CD4-positive, alpha-beta T cell treated with Interferon gamma for 1 hour (primary cell): ENCODE results near the gene ARHGEF26.

Source experiments
- DNase-seq: peaks from one replicate; pipeline ENCODE4 v3.0.0-alpha.2; 2020

Gene ARHGEF26

GRCh38 chr3:154115332-154115731 lies 5.9 kb upstream of the ARHGEF26 start:
- DNase-seq: no peak

GRCh38 chr3:154119951-154120350 lies 1.2 kb upstream of the ARHGEF26 start:
- DNase-seq: no peak

GRCh38 chr3:154121701-154122551 lies 736 bp downstream of the ARHGEF26 start:
- DNase-seq: peak; percentile 1

- no peak for DNase-seq
Measured at GRCh38 chr3:154122552-154122911, 1.3 kb downstream of the ARHGEF26 start.

DNA sequence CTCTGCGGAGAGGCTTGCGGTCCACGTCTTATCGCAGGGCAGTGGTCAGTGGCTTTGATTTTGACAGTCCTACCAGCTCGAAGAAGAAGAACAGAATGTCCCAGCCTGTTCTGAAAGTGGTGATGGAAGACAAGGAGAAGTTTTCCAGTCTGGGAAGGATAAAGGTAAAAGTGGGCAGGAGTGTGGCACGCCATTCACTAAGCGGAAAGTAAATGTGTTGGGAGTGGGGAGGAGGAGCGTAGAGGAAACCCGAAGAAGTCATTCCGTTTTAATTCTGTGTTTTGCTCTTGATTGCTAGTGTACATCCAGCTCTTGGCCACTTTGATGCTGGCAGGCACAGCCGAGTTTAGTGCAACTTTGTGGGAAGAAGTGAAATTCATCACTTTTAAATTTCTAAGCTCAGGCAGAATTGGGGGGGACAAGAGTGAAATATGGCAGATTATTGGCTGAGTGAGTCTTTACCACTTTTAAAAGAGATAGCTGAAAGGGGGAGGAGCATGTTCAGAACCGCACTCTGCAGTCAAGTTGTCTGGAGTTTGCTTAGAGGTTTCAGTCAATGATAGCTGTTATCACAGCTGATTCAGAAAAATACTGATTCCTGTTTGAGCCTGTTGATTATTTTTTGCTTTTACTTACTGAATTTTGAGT lies 1.8 kb downstream of the ARHGEF26 start:
- DNase-seq: no peak

DNA sequence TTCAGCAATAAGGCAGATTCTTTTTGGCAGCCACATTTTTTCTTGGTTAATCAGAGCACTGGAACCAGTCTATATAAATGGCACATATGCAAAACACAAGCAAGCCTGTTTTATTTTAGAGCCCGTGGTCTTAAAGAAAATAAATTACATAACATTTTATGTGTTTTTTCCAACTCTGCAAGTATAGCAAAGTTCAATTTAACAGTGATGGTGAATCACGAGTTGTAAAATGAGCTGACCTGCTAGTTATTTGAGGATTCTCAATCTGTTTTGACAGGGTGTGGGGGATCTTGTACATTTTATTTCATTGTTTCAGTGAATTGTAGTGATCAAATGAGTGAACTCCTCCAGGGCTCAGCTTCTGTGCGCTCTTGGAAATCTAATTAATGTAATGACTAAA lies 2.7 kb downstream of the ARHGEF26 start:
- DNase-seq: no peak

DNA sequence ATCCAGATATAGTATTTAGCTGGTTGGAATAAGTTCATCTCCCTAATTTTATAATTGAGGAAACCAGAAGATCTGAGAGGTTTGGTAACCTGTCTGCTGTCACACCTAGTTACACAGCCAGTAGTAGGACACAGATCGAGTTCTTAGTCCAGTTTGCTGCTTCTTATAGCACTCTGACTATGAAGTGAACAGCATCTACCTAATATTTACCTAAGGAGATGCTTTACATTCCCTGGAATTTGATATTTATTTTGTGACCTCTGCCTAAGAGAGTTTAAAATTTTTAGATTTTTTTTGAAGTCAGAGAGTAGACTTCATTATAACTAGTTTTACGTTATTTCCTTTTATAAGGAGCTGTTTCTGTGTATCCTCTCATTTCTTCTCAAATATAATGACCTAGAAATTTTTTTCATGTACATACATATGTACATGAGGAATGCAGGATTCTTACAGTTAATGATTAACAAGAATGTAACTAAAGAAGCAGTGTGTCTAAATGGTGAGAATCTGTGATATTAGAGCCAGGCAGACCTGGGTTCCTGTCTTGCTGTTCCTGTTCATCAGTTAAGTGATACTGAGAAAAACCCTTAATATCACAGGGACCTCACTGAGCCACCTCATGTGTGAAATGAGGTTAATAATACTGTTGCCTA lies 4.3 kb downstream of the ARHGEF26 start:
- DNase-seq: no peak

- DNase-seq: no peak
Measured at GRCh38 chr3:154126651-154127050, 5.5 kb downstream of the ARHGEF26 start.

DNA sequence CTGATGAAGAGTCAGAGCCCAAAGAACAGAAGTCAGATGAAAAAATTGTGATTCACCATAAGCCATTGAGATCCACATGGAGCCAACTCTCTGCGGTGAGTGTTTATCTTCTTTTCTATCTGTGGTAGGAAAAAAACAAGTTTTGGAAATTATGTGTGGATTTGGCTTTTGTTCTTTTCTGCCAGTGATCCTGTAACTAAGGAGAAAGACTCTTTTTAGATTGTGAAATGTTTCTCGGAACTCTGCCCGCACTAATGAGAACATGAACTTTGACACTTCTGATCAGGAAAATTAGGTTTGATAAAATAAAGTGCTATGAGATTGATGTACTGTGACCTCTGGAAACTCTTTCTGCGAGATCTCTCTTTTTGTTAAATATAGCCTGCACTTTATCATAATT lies 8.4 kb downstream of the ARHGEF26 start:
- no peak for DNase-seq

DNA sequence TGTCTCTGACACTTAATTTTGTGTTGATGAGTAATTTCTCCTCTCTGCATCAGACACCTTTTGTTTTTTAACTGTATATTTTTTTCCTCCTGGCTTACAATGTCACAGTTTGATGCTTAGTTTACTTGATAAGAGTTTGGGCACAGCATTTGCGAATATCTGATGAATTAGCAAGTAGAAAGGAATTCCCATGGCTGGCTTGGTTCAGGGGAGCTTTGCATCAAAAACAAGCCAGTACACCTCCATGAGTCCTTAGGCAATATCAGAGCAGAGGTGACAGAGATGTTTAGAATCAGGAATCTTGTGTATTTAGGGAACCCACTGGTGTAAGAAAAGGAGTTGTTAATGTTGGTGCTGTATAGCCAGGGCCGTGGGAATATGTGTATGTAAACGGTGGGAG lies 9.3 kb downstream of the ARHGEF26 start:
- no peak for DNase-seq

GRCh38 chr3:154131830-154132229 lies 10.6 kb downstream of the ARHGEF26 start:
- no peak for DNase-seq

GRCh38 chr3:154132777-154133375 lies 11.7 kb downstream of the ARHGEF26 start:
- no peak for DNase-seq

GRCh38 chr3:154135511-154136173 lies 14.5 kb downstream of the ARHGEF26 start:
- DNase-seq: no peak

- no peak for DNase-seq
Measured at GRCh38 chr3:154137036-154137435, 15.8 kb downstream of the ARHGEF26 start.

DNA sequence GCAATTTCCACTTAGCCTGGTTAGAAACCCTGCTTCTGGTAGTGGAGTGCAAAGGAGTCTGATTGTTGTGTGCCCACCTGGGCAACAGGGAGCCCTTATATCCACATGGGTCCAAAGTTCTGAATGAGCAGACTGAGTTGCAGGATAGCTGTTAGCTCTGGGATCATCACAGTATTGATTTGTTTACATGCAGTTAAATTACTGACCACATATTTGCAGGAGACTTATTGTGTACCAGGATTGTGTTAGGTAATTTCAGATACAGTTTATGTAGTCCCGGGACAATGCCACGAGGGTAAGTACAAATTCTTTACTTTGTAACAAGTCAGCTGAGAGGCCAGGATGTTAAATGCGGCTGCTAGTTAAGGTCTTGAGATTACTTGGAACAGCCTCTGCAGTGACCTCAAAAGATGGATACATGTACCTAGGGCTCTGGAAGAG lies 18.8 kb downstream of the ARHGEF26 start:
- DNase-seq: no peak

DNA sequence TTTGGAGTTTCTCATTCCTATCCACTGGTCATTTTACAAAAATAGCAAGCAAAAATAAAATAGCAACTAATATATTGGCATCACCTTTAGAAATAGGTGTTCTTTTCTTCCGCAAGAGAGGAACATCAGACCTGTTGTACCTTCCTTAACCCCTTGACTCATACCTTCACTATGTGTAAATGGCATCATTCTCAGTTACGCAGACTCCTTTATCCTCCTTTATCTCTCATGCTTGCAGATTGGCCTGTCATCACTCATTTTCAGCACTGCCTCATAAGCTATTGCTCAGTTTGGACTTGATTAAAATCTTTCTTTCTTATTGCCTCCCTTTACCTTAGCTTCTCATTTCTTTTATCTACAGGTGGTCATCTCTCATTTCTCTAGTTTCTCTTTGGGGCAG lies 21.4 kb downstream of the ARHGEF26 start:
- no peak for DNase-seq

- DNase-seq: no peak
Measured at GRCh38 chr3:154143873-154144272, 22.7 kb downstream of the ARHGEF26 start.

DNA sequence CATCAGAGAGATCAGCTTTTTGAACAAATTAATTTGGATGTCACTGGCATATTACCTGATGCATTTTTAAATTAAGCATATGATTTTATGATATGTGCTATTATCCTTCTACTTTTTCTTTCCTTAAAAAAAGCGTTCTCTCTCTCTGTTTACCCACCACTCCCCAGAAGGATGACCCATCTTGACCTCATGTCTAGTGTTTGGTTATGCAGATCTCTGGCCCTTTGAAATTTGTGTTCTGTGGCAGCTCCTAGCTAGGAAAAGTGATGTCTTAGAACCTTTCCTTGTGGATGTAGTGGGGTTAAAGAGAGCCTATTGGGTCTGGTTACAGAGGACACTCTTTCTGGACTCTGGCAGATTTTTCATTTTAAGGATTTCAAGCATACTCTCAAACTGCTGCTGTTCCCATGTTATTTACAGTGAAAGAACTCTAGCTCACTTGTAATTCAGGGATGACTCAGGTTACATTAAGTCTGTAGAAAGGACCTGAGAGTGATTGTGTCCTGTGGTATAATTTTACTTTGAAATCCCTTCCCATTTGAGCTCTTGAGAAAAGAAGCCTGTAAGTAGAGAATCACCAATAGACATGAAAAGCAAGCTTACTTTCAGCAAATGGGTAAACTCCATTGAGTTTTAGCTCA lies 23.8 kb downstream of the ARHGEF26 start:
- DNase-seq: no peak

- no peak for DNase-seq
Measured at GRCh38 chr3:154148541-154148940, 27.4 kb downstream of the ARHGEF26 start.

GRCh38 chr3:154149286-154149685 lies 28.1 kb downstream of the ARHGEF26 start:
- no peak for DNase-seq

- DNase-seq: no peak
Measured at GRCh38 chr3:154151969-154152368, 30.8 kb downstream of the ARHGEF26 start.

GRCh38 chr3:154152741-154153140 lies 31.6 kb downstream of the ARHGEF26 start:
- no peak for DNase-seq
